Mammary epithelial cell (primary cell): ENCODE data around the gene DTNA.

Experiments used
- EZH2 ChIP-seq: IDR thresholded peaks from 2 replicates; pipeline ENCODE4 v1.6.1; 2012; ENCODE audit warnings: low read length, inconsistent platforms, borderline replicate concordance
- TF ChIP-seq, protein P1 (sequence below), 2 donors: IDR thresholded peaks in 1 of 2; conservative IDR thresholded peaks in 1 of 2; 2 replicates each; pipeline ENCODE4 v1.5.1; 2011 to 2012; ENCODE audit warnings: inconsistent platforms in 2 of 2, low read length in 2 of 2, mild to moderate bottlenecking in 2 of 2, control low read depth in 1 of 2, low read depth in 1 of 2; ENCODE audit not compliant: insufficient read depth in 1 of 2; ENCODE audit errors: extremely low read depth in 1 of 2

GRCh38 chr18:34742891-34743341, 32.8 kb downstream of the DTNA start:
- TF ChIP-seq, protein P1, sequence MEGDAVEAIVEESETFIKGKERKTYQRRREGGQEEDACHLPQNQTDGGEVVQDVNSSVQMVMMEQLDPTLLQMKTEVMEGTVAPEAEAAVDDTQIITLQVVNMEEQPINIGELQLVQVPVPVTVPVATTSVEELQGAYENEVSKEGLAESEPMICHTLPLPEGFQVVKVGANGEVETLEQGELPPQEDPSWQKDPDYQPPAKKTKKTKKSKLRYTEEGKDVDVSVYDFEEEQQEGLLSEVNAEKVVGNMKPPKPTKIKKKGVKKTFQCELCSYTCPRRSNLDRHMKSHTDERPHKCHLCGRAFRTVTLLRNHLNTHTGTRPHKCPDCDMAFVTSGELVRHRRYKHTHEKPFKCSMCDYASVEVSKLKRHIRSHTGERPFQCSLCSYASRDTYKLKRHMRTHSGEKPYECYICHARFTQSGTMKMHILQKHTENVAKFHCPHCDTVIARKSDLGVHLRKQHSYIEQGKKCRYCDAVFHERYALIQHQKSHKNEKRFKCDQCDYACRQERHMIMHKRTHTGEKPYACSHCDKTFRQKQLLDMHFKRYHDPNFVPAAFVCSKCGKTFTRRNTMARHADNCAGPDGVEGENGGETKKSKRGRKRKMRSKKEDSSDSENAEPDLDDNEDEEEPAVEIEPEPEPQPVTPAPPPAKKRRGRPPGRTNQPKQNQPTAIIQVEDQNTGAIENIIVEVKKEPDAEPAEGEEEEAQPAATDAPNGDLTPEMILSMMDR (conservative IDR thresholded peaks at IDR 0.05 in 1 of 2, IDR thresholded peaks at IDR 0.05 in 1 of 2; ENCODE audit: extremely low read depth in 1 of 2, insufficient read depth in 1 of 2, low read depth in 1 of 2, low read length in 2 of 2) = no peak
- no peak for TF ChIP-seq EZH2
